CD4-positive, alpha-beta memory T cell (primary cell): Measurements from ENCODE around the gene TJP1. TPM values are rescaled to one million over a fixed set of nuclear protein-coding genes. Genes with fewer than 3 reads are reported as not detected.
"Not testable (repeated sequence)": the region's sequence is repeated elsewhere in the genome, so short reads cannot be mapped to it uniquely, and the experiment has no call there.

Experiments used
- CTCF ChIA-PET: fragments of 350-600 bp; sonication (Branson Sonifier 250); formaldehyde crosslinking; loops from one replicate; lab custom pipeline; 2021; ENCODE audit warnings: inconsistent platforms; ENCODE audit not compliant: partially characterized antibody; lab: Charles Lee
- POLR2A ChIA-PET: fragments of 350-600 bp; sonication (Branson Sonifier 250); formaldehyde crosslinking; loops from one replicate; lab custom pipeline; 2021; ENCODE audit not compliant: partially characterized antibody; lab: Charles Lee
- DNase-seq, 5 donors: peaks; one replicate each; pipeline versions ENCODE4 v3.0.0 to v3.0.0-alpha.2; 2020 to 2022; ENCODE audit warnings: mixed read lengths in 1 of 5
- H3K27ac ChIP-seq: one replicate; pipeline ENCODE4 v1.7.0; 2013; ENCODE audit warnings: low read depth, low read length
- H3K27me3 ChIP-seq: 2 replicates; pipeline ENCODE4 v1.7.0; 2013; ENCODE audit warnings: mild to moderate bottlenecking, low read length, moderate library complexity; ENCODE audit not compliant: insufficient read depth
- H3K36me3 ChIP-seq: 2 replicates; pipeline ENCODE4 v1.7.0; 2013; ENCODE audit warnings: mild to moderate bottlenecking, low read length, moderate library complexity; ENCODE audit not compliant: insufficient read depth
- H3K4me1 ChIP-seq: 2 replicates; pipeline ENCODE4 v1.7.0; 2013; ENCODE audit warnings: mild to moderate bottlenecking, low read length, moderate library complexity; ENCODE audit not compliant: insufficient read depth
- H3K4me3 ChIP-seq, 2 donors: one replicate each; pipeline ENCODE4 v1.7.0; 2013; ENCODE audit warnings: low read length in 2 of 2, mild to moderate bottlenecking in 1 of 2
- H3K9me3 ChIP-seq, 2 donors: one replicate each; pipeline ENCODE4 v1.7.0; 2013; ENCODE audit warnings: low read length in 2 of 2, control low read depth in 1 of 2; ENCODE audit not compliant: control insufficient read depth in 1 of 2
- H3K27ac Mint-ChIP-seq, 7 donors: one replicate each; pipeline ENCODE4 v1.8.0; 2020 to 2021; ENCODE audit warnings: mixed read lengths in 7 of 7, mild to moderate bottlenecking in 6 of 7, inconsistent platforms in 3 of 7, moderate library complexity in 3 of 7
- H3K27me3 Mint-ChIP-seq, 2 donors: one replicate each; pipeline ENCODE4 v1.8.0; 2020 to 2021; ENCODE audit warnings: mixed read lengths in 2 of 2
- H3K36me3 Mint-ChIP-seq, 2 donors: one replicate each; pipeline ENCODE4 v1.8.0; 2020 to 2021; ENCODE audit warnings: mixed read lengths in 2 of 2, inconsistent platforms in 1 of 2, mild to moderate bottlenecking in 1 of 2
- H3K4me1 Mint-ChIP-seq, 4 donors: one replicate each; pipeline ENCODE4 v1.8.0; 2020 to 2021; ENCODE audit warnings: mixed read lengths in 4 of 4, mild to moderate bottlenecking in 1 of 4
- H3K4me3 Mint-ChIP-seq, 8 donors: one replicate each; pipeline ENCODE4 v1.8.0; 2020 to 2021; ENCODE audit warnings: mixed read lengths in 8 of 8, mild to moderate bottlenecking in 7 of 8, moderate library complexity in 6 of 8, inconsistent platforms in 3 of 8
- H3K9me3 Mint-ChIP-seq, 8 donors: one replicate each; pipeline ENCODE4 v1.8.0; 2020 to 2021; ENCODE audit warnings: mixed read lengths in 8 of 8, mild to moderate bottlenecking in 5 of 8, inconsistent platforms in 3 of 8, moderate library complexity in 1 of 8
- intact Hi-C: fragments of 100-400 bp; cut with micrococcal nuclease; formaldehyde crosslinking; loops from one replicate; pipeline ENCODE4 v1.15.1; 2023
- polyA plus RNA-seq, 2 donors: library from polyadenylated mRNA; unstranded; fragments of 300-500 nt; fragmentation: Illumina TruSeq; gene quantifications; one replicate each; pipeline ENCODE4 v1.2.3, GENCODE V29; 2021
- total RNA-seq, 2 experiments: library from RNA; stranded (reverse); gene quantifications; one replicate each; pipeline ENCODE4 v1.2.3, GENCODE V29; 2021

The TJP1 gene
- total and polyA plus RNA-seq, 4 experiments from 2014 or later, result not detected

GRCh38 chr15:29680465-29681165 lies 141.7 kb downstream of the TJP1 start:
- CTCF ChIA-PET, result no interaction called here
- intact Hi-C loops, result no loop called here

GRCh38 chr15:29678504-29679034 lies 143.7 kb downstream of the TJP1 start:
- intact Hi-C loops, result no loop called here
- Mint-ChIP-seq H3K27ac (no peak overlapping the region), H3K4me1 (peaks cover 0 to 4% (median under 1%) of the 10 kb centered on the region in 4 donors), H3K36me3 (no peaks in the 10 kb centered on the region), H3K4me3 (no peak overlapping the region), H3K27me3 (peaks cover 11 to 21% of the 10 kb centered on the region in 2 donors), H3K9me3 (peaks cover 0 to 5% (median 0%) of the 10 kb centered on the region in 8 donors)
- Histone ChIP-seq H3K4me1 (no peaks in the 10 kb centered on the region), H3K4me3 (no peak overlapping the region), H3K27ac (no peak overlapping the region), H3K9me3 (no peaks in the 10 kb centered on the region), H3K36me3 (no peaks in the 10 kb centered on the region), H3K27me3 (no peaks in the 10 kb centered on the region)
- CTCF ChIA-PET, result no interaction called here
- DNase-seq, result no peak
- POLR2A ChIA-PET, result no interaction called here

More at GRCh38 chr15:29680465-29681165, 141.7 kb downstream of the TJP1 start:
- Histone ChIP-seq H3K4me3 (no peak overlapping the region), H3K4me1 (no peaks in the 10 kb centered on the region), H3K27me3 (no peaks in the 10 kb centered on the region), H3K36me3 (no peaks in the 10 kb centered on the region), H3K27ac (no peak overlapping the region), H3K9me3 (no peaks in the 10 kb centered on the region)
- Mint-ChIP-seq H3K4me3 (no peak overlapping the region), H3K9me3 (peaks cover 0 to 5% (median 0%) of the 10 kb centered on the region in 8 donors), H3K27ac (no peak overlapping the region), H3K27me3 (peaks cover 8 to 17% of the 10 kb centered on the region in 2 donors), H3K36me3 (no peaks in the 10 kb centered on the region), H3K4me1 (peaks cover 0 to 4% (median 0%) of the 10 kb centered on the region in 4 donors)
- POLR2A ChIA-PET, result no interaction called here
- no peak for DNase-seq

- no peak overlapping the region for H3K4me3 Mint-ChIP-seq
- no peaks in the 10 kb centered on the region for H3K36me3 Mint-ChIP-seq
- CTCF ChIA-PET, result no interaction called here
- no peak for DNase-seq
- POLR2A ChIA-PET, result no interaction called here
- intact Hi-C loops, result no loop called here
- H3K9me3 Mint-ChIP-seq, result peaks cover 0 to 5% (median 0%) of the 10 kb centered on the region in 8 donors
- H3K4me1 Mint-ChIP-seq, result peaks cover 0 to 4% (median under 1%) of the 10 kb centered on the region in 4 donors
- Histone ChIP-seq H3K27ac (no peak overlapping the region), H3K36me3 (no peaks in the 10 kb centered on the region), H3K9me3 (no peaks in the 10 kb centered on the region), H3K4me1 (no peaks in the 10 kb centered on the region), H3K4me3 (no peak overlapping the region), H3K27me3 (no peaks in the 10 kb centered on the region)
- H3K27ac Mint-ChIP-seq, result no peak overlapping the region
- peaks cover 16 to 25% of the 10 kb centered on the region in 2 donors for H3K27me3 Mint-ChIP-seq
Measured at GRCh38 chr15:29677871-29678461, 144.3 kb downstream of the TJP1 start.

GRCh38 chr15:29677455-29677854 lies 144.8 kb downstream of the TJP1 start:
- Mint-ChIP-seq H3K27me3 (peaks cover 16 to 28% of the 10 kb centered on the region in 2 donors), H3K4me1 (peaks cover 0 to 4% (median under 1%) of the 10 kb centered on the region in 4 donors), H3K27ac (no peak overlapping the region), H3K4me3 (no peak overlapping the region), H3K9me3 (peaks cover 0 to 5% (median 1%) of the 10 kb centered on the region in 8 donors), H3K36me3 (no peaks in the 10 kb centered on the region)
- no peak for DNase-seq
- ChIA-PET CTCF (no interaction called here), POLR2A (no interaction called here)
- Histone ChIP-seq H3K4me1 (no peaks in the 10 kb centered on the region), H3K4me3 (no peak overlapping the region), H3K36me3 (no peaks in the 10 kb centered on the region), H3K9me3 (no peaks in the 10 kb centered on the region), H3K27ac (no peak overlapping the region), H3K27me3 (no peaks in the 10 kb centered on the region)
- intact Hi-C loops, result no loop called here

GRCh38 chr15:29676961-29677402 lies 145.3 kb downstream of the TJP1 start:
- no peak overlapping the region for H3K27ac ChIP-seq
- H3K4me1 ChIP-seq, result no peaks in the 10 kb centered on the region
- Mint-ChIP-seq H3K4me3 (no peak overlapping the region), H3K27me3 (peaks cover 16 to 28% of the 10 kb centered on the region in 2 donors), H3K36me3 (no peaks in the 10 kb centered on the region), H3K9me3 (peaks cover 0 to 5% (median 1%) of the 10 kb centered on the region in 8 donors), H3K27ac (no peak overlapping the region), H3K4me1 (peaks cover 0 to 4% (median under 1%) of the 10 kb centered on the region in 4 donors)
- H3K36me3 ChIP-seq, result no peaks in the 10 kb centered on the region
- no peak overlapping the region for H3K4me3 ChIP-seq
- POLR2A ChIA-PET, result no interaction called here
- intact Hi-C loops, result no loop called here
- no peaks in the 10 kb centered on the region for H3K9me3 ChIP-seq
- no peak for DNase-seq
- CTCF ChIA-PET, result no interaction called here
- H3K27me3 ChIP-seq, result no peaks in the 10 kb centered on the region

GRCh38 chr15:29676374-29676960 lies 145.8 kb downstream of the TJP1 start:
- H3K27me3 ChIP-seq, DNase-seq, H3K36me3 ChIP-seq, H3K4me1 ChIP-seq, H3K9me3 Mint-ChIP-seq, CTCF ChIA-PET, H3K27ac ChIP-seq, POLR2A ChIA-PET, H3K36me3 Mint-ChIP-seq, H3K4me3 ChIP-seq, H3K4me3 Mint-ChIP-seq, intact Hi-C loops, H3K4me1 Mint-ChIP-seq, H3K9me3 ChIP-seq, H3K27ac Mint-ChIP-seq: not testable (repeated sequence)
- peaks cover 16 to 28% of the 10 kb centered on the region in 2 donors for H3K27me3 Mint-ChIP-seq

- Histone ChIP-seq H3K27ac (no peak overlapping the region), H3K4me3 (no peak overlapping the region), H3K9me3 (no peaks in the 10 kb centered on the region), H3K36me3 (no peaks in the 10 kb centered on the region), H3K27me3 (no peaks in the 10 kb centered on the region), H3K4me1 (no peaks in the 10 kb centered on the region)
- intact Hi-C loops, result no loop called here
- H3K4me1 Mint-ChIP-seq, result peaks cover 0 to 4% (median under 1%) of the 10 kb centered on the region in 4 donors
- peaks cover 17 to 31% of the 10 kb centered on the region in 2 donors for H3K27me3 Mint-ChIP-seq
- ChIA-PET CTCF (no interaction called here), POLR2A (no interaction called here)
- H3K4me3 Mint-ChIP-seq, result no peak overlapping the region
- no peaks in the 10 kb centered on the region for H3K36me3 Mint-ChIP-seq
- DNase-seq, result no peak
- H3K9me3 Mint-ChIP-seq, result peaks cover 0 to 5% (median 1%) of the 10 kb centered on the region in 8 donors
- no peak overlapping the region for H3K27ac Mint-ChIP-seq
Measured at GRCh38 chr15:29675791-29676301, 146.4 kb downstream of the TJP1 start.
